K562 (cell line): ENCODE results near the gene CRYBG1. TPM values are rescaled to one million over a fixed set of nuclear protein-coding genes. Genes with fewer than 3 reads are reported as not detected.

Experiments
- ATAC-seq: fragments of 200-7000 bp; cut with Tn5 transposase; 3 replicates; pipeline ENCODE4 v1.9.1; 2020; ENCODE audit warnings: moderate library complexity
- BruUV-seq: library from RNA; stranded (reverse); fragments of 400-500 nt; replicated peaks from 2 replicates; lab custom pipeline; 2021; lab: Mats Ljungman, UMichigan
- CTCF ChIA-PET: fragments of 300-600 bp; formaldehyde crosslinking; extraction: SDS; loops from one replicate; lab custom pipeline; 2021; ENCODE audit warnings: low intra/inter-chr PET ratio; lab: Yijun Ruan, JAX
- POLR2A ChIA-PET: fragments of 300-600, 350-650 bp; sonication (Branson Sonifier 250); formaldehyde crosslinking; extraction: SDS; loops from one replicate; lab custom pipeline; 2021; ENCODE audit warnings: antibody characterized with exemption, inconsistent platforms; lab: Yijun Ruan, JAX
- DNase-seq, 4 experiments: peaks; one replicate each; pipeline versions ENCODE4 v3.0.0 to v3.0.0-alpha.2; 2011 to 2018; ENCODE audit warnings: low spot score in 3 of 4, mixed read lengths in 3 of 4; ENCODE audit errors: extremely low read depth in 1 of 4
- FAIRE-seq: peaks from 2 replicates; lab custom pipeline; 2011; peaks lifted over from hg19 to GRCh38; lab: Jason Lieb, UNC
- H2AFZ ChIP-seq: 2 replicates; pipeline ENCODE4 v1.6.0; 2011; ENCODE audit warnings: low read depth, low read length, control low read depth, inconsistent platforms
- H3K27ac ChIP-seq: fragments of 200-600 bp; 3 replicates; pipeline ENCODE4 v1.8.0; 2011; ENCODE audit warnings: low read depth, mild to moderate bottlenecking, control low read depth, inconsistent platforms, low read length, moderate library complexity, mixed read lengths; ENCODE audit errors: extremely low read depth
- H3K27me3 ChIP-seq, 2 experiments: fragments of 300-600 bp in 1 of 2; 2 replicates in 1 of 2; 3 replicates in 1 of 2; pipeline versions ENCODE4 v1.6.0 to v1.8.0; 2011; ENCODE audit warnings: inconsistent platforms in 2 of 2, low read length in 2 of 2, mild to moderate bottlenecking in 1 of 2, mixed read lengths in 1 of 2, moderate library complexity in 1 of 2; ENCODE audit not compliant: control insufficient read depth in 2 of 2, insufficient read depth in 2 of 2
- H3K36me3 ChIP-seq: fragments of 300-600 bp; 3 replicates; pipeline ENCODE4 v1.8.0; 2011; ENCODE audit warnings: mild to moderate bottlenecking, low read length, inconsistent platforms; ENCODE audit not compliant: control insufficient read depth, insufficient read depth
- H3K4me1 ChIP-seq, 2 experiments: fragments of 200-600 bp in 1 of 2; replicated peaks in 1 of 2; 2 replicates in 1 of 2; 3 replicates in 1 of 2; pipeline versions ENCODE4 v1.5.1 to v1.8.0; 2011; ENCODE audit warnings: inconsistent platforms in 2 of 2, low read length in 2 of 2, mild to moderate bottlenecking in 1 of 2, mixed read lengths in 1 of 2, moderate library complexity in 1 of 2; ENCODE audit not compliant: control insufficient read depth in 2 of 2, insufficient read depth in 2 of 2
- H3K4me2 ChIP-seq: 2 replicates; pipeline ENCODE4 v1.6.1; 2011; ENCODE audit warnings: low read length, control low read depth, inconsistent platforms, mixed read lengths; ENCODE audit not compliant: insufficient read depth
- H3K4me3 ChIP-seq: fragments of 200-600 bp; sonication (generic), shearing (Covaris generic); 2 replicates; pipeline ENCODE4 v1.5.1; 2016; ENCODE audit warnings: control low read depth, inconsistent platforms
- H3K79me2 ChIP-seq: fragments of 200-600 bp; 3 replicates; pipeline ENCODE4 v1.8.0; 2011; ENCODE audit warnings: low read length, inconsistent platforms; ENCODE audit not compliant: control insufficient read depth, insufficient read depth
- H3K9ac ChIP-seq, 2 experiments: 2 replicates each; pipeline versions ENCODE4 v1.6.0 to v1.6.1; 2011; ENCODE audit warnings: low read depth in 2 of 2, low read length in 2 of 2, control low read depth in 1 of 2, inconsistent platforms in 1 of 2, mild to moderate bottlenecking in 1 of 2, mixed read lengths in 1 of 2; ENCODE audit not compliant: insufficient read depth in 1 of 2
- H3K9me1 ChIP-seq: one replicate; pipeline ENCODE4 v1.6.0; 2011; ENCODE audit warnings: inconsistent platforms, mild to moderate bottlenecking, low read length, moderate library complexity; ENCODE audit not compliant: control insufficient read depth, insufficient read depth
- H3K9me3 ChIP-seq: replicated peaks from 2 replicates; pipeline ENCODE4 v1.5.1; 2011; ENCODE audit warnings: low read depth, low read length, inconsistent platforms; ENCODE audit not compliant: control insufficient read depth, insufficient read depth
- H4K20me1 ChIP-seq: replicated peaks from 2 replicates; pipeline ENCODE4 v1.6.1; 2011; ENCODE audit warnings: low read length, inconsistent platforms, mixed read lengths; ENCODE audit not compliant: control insufficient read depth, insufficient read depth
- CEBPG ChIP-seq, 3 experiments: fragments of 200-800 bp in 1 of 3; sonication (Bioruptor generic) in 1 of 3; sonication (generic) in 1 of 3; formaldehyde crosslinking in 1 of 3; IDR thresholded peaks in 2 of 3; conservative IDR thresholded peaks in 1 of 3; 2 replicates each; pipeline versions ENCODE4 v1.6.1 to v1.8.0; 2016 to 2022; ENCODE audit warnings: missing compliant biosample characterization in 2 of 3, missing genetic modification characterization in 2 of 3, mild to moderate bottlenecking in 1 of 3, missing genetic modification reagents in 1 of 3
- DIDO1 ChIP-seq: fragments of 450-650 bp; IDR thresholded peaks from 2 replicates; pipeline ENCODE4 v1.6.1; 2016; ENCODE audit warnings: low read depth, missing biosample characterization, missing genetic modification characterization
- NBN ChIP-seq: fragments of 450-650 bp; IDR thresholded peaks from 2 replicates; pipeline ENCODE4 v1.6.1; 2016; ENCODE audit warnings: low read depth, mild to moderate bottlenecking
- THAP7 ChIP-seq: fragments of 250-450 bp; sonication (Bioruptor Pico); IDR thresholded peaks from 2 replicates; pipeline ENCODE4 v1.5.0; 2021
- WGBS: fragments of 100-300 bp; shearing (Covaris generic); methylation state at CpG from one replicate; pipeline ENCODE4 v1.1.6; 2016; ENCODE audit warnings: low coverage, mixed read lengths; ENCODE audit not compliant: insufficient coverage; ENCODE audit errors: missing lambda C conversion rate; 5-methylcytosine and 5-hydroxymethylcytosine counted together
- in situ Hi-C: fragments of 300-500 bp; cut with MboI; formaldehyde crosslinking; loops from 4 replicates; pipeline ENCODE4 v1.15.0; 2018; ENCODE audit warnings: inconsistent platforms, mixed read lengths
- intact Hi-C: fragments of 100-400 bp; cut with micrococcal nuclease; formaldehyde crosslinking; loops from 2 replicates; pipeline ENCODE4 v1.14.2; 2022
- polyA plus RNA-seq, 8 experiments: library from polyadenylated mRNA; depleted of rRNA in 4 of 8; stranded (reverse) in 5 of 8; unstranded in 3 of 8; fragments of >200 nt; fragmentation: Nextera tagmentation in 2 of 8; fragmentation: Illumina TruSeq in 1 of 8; extraction: Ambion mirVana in 2 of 8; extraction: Trizol in 1 of 8; gene quantifications; 2 replicates each; pipeline versions ENCODE4 v1.2.1 to v1.2.3, GENCODE V29; 2011 to 2014; ENCODE audit warnings: inconsistent platforms in 1 of 8, missing spikeins in 1 of 8
- total RNA-seq, 7 experiments: library from RNA; depleted of rRNA in 6 of 7; stranded (reverse); fragments of >200 nt in 6 of 7; fragmentation: Illumina TruSeq in 2 of 7; extraction: Trizol in 2 of 7; gene quantifications; 2 replicates each; pipeline versions ENCODE4 v1.2.1 to v1.2.3, GENCODE V29; 2011 to 2021; ENCODE audit warnings: low replicate concordance in 1 of 7
- TF ChIP-seq, protein P1 (sequence below): fragments of 250-450 bp; sonication (Bioruptor Pico); IDR thresholded peaks from 2 replicates; pipeline ENCODE4 v1.4.0; 2020; ENCODE audit warnings: mild to moderate bottlenecking, moderate library complexity

CRYBG1 gene
- total and polyA plus RNA-seq, 9 of the 15 experiments (the other 6 are each of a cell fraction or from before 2014, with no cell fraction given): 0.07 to 0.47 (median 0.11) TPM

GRCh38 chr6:106385530-106385929, 25.0 kb downstream of the CRYBG1 start (continued):
- TF ChIP-seq, protein P1, sequence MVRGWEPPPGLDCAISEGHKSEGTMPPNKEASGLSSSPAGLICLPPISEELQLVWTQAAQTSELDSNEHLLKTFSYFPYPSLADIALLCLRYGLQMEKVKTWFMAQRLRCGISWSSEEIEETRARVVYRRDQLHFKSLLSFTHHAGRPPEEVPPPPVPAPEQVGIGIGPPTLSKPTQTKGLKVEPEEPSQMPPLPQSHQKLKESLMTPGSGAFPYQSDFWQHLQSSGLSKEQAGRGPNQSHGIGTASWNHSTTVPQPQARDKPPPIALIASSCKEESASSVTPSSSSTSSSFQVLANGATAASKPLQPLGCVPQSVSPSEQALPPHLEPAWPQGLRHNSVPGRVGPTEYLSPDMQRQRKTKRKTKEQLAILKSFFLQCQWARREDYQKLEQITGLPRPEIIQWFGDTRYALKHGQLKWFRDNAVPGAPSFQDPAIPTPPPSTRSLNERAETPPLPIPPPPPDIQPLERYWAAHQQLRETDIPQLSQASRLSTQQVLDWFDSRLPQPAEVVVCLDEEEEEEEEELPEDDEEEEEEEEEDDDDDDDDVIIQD (CRISPR knock-in tag): no peak
- TF ChIP-seq, all 486 proteins: peak for 0

DNA sequence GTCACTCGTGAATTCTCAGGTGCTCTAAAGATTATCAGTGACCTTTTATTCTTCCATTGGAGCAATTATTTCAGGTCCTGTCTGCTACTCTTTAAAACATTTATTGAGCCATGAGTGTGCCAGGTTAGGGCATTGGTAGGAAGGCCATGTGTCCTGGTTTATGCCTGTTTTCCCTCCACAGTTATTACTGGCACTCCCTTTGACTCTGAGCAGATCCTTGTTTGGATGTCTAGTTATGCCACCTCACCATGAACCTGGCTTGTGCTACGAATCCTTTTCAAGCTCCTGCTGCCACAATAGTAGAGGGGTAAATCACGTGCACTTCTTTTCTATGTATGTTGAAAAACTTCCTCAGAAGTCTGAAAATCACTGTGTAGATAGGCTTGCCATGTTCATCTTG, 27.4 kb downstream of the CRYBG1 start:
- Histone ChIP-seq H2AFZ (no peak overlapping the region), H4K20me1 (no peaks in the 10 kb centered on the region), H3K27ac (no peak overlapping the region), H3K9me3 (no peaks in the 10 kb centered on the region), H3K4me2 (no peak overlapping the region), H3K4me1 (no peaks in the 10 kb centered on the region), H3K9me1 (no peaks in the 10 kb centered on the region), H3K27me3 (peaks cover 0 to 5% of the 10 kb centered on the region in 2 experiments; a peak in 2 of 5 replicates), H3K36me3 (no peaks in the 10 kb centered on the region), H3K4me3 (no peak overlapping the region), H3K9ac (no peak overlapping the region), H3K79me2 (no peaks in the 10 kb centered on the region)
- intact Hi-C loops: no loop called here
- no peak for FAIRE-seq
- WGBS: 3% methylated on average over 3 of the region's 3 CpGs
- DNase-seq: no peak
- TF ChIP-seq DIDO1 (tag) (no peak), CEBPG (CRISPR knock-in tag; IDR thresholded peaks at IDR 0.05) (no peak), CEBPG (tag; conservative IDR thresholded peaks at IDR 0.05 in 1 of 2, IDR thresholded peaks at IDR 0.05 in 1 of 2) (no peak), NBN (no peak), THAP7 (no peak)
- POLR2A ChIA-PET: no interaction called here
- no TSS peak for BruUV-seq
- in situ Hi-C loops: no loop called here
- no peak for ATAC-seq
- CTCF ChIA-PET: no interaction called here
